Measurements from ENCODE around the gene RALBP1. TPM values are rescaled to one million over a fixed set of nuclear protein-coding genes. Genes with fewer than 3 reads are reported as not detected.
A peak's percentile ranks its signal among the peaks of the same experiment; 100 is the strongest.

RALBP1 gene
- total RNA-seq, 1 donor from 2014 or later, result 53.3 TPM

DNA sequence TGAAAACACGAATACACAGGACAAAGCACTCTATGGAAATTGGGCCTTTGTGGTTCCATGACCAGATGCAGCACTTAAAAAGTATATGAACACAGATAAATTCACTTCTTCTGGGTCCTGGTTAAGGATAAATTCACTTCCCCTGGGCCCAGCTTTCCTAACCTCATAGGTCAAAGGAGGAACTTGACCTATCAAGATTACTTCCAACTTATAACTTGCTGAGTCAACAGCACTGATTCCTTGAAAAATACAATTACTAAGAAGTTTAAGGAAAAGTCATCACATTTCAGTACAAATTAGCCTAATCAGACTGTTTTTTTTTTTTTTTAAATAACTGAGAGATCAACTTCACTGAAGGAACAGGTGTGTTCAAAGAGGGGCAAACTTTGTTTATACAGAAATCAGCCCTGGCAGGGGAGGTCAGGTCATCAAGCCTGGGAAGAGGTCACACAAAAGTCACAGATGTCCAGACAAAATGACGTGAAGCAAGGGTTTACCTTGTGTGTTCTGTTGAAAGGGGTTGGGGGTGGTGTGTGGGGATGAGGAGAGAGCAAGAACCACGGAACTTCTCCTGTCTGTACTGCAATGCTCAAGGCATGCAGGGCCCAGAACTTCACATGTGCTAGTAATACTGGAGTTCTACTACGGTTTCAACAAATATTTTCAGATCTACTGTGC lies 83.2 kb downstream of the RALBP1 start:
- DNase-seq, result no peak
- TF ChIP-seq, protein P1, sequence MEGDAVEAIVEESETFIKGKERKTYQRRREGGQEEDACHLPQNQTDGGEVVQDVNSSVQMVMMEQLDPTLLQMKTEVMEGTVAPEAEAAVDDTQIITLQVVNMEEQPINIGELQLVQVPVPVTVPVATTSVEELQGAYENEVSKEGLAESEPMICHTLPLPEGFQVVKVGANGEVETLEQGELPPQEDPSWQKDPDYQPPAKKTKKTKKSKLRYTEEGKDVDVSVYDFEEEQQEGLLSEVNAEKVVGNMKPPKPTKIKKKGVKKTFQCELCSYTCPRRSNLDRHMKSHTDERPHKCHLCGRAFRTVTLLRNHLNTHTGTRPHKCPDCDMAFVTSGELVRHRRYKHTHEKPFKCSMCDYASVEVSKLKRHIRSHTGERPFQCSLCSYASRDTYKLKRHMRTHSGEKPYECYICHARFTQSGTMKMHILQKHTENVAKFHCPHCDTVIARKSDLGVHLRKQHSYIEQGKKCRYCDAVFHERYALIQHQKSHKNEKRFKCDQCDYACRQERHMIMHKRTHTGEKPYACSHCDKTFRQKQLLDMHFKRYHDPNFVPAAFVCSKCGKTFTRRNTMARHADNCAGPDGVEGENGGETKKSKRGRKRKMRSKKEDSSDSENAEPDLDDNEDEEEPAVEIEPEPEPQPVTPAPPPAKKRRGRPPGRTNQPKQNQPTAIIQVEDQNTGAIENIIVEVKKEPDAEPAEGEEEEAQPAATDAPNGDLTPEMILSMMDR (IDR thresholded peaks at IDR 0.05), result no peak
- Histone ChIP-seq H3K27me3 (no peaks in the 10 kb centered on the region), H3K4me1 (no peaks in the 10 kb centered on the region), H3K9me3 (no peaks in the 10 kb centered on the region), H3K4me3 (no peak overlapping the region), H3K27ac (no peak overlapping the region), H3K36me3 (peaks cover 94% of the 10 kb centered on the region)
- ATAC-seq, result no peak
- intact Hi-C loops (cut with DNase I), result no loop called here

DNA sequence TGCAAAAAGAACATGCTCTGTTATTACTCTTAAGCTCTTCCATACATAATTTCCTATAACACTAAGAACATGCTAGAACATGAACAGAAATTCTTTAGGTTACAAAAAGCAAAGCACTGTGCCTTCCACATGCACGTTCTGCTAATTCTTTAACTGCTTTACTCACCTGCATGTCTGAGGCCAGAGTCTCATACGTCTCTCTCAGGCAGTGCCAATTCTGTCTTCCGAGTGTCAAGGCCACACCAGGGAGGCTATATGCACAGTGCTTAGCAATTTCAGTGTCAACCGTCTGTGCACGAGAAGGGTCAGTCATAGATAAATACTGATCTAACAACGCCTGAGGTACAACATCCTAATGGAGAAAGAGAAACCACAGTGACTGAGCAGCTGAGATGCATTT lies 83.9 kb downstream of the RALBP1 start:
- H3K27ac ChIP-seq, result no peak overlapping the region
- intact Hi-C loops (cut with DNase I), result no loop called here
- TF ChIP-seq, protein P1 (IDR thresholded peaks at IDR 0.05), result no peak

DNA sequence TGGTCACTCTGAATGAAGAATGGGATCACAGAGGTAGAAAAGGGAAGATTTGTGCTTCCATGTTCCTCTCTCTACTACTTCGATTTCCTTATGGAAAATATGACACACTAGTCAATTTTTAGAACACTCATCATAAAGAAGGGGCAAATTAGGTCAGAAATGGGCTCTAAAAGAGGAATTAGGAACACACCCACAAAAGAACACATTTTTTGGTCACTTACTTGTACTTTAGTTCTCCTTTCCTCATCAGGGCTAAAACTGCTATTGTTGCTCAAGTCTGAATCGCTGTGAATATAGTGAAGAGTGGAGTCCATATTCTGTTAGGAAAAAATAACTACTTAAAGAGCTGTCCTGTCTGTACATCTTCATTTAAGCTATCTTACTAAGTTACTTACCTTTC lies 86.4 kb downstream of the RALBP1 start:
- Histone ChIP-seq H3K27me3 (no peaks in the 10 kb centered on the region), H3K9me3 (no peaks in the 10 kb centered on the region), H3K4me3 (no peak overlapping the region), H3K36me3 (peaks cover 67% of the 10 kb centered on the region), H3K27ac (no peak overlapping the region), H3K4me1 (peaks cover 3% of the 10 kb centered on the region)
- peak; percentile 67 for ATAC-seq
- DNase-seq, result no peak
- intact Hi-C loops (cut with DNase I), result no loop called here
- TF ChIP-seq, protein P1 (IDR thresholded peaks at IDR 0.05), result no peak

More for the DNA sequence above, 83.9 kb downstream of the RALBP1 start:
- ATAC-seq (no peak), DNase-seq (no peak)
- no peaks in the 10 kb centered on the region for H3K27me3 ChIP-seq
- H3K4me1 ChIP-seq, result no peaks in the 10 kb centered on the region
- H3K36me3 ChIP-seq, result peaks cover 92% of the 10 kb centered on the region
- H3K4me3 ChIP-seq, result no peak overlapping the region
- H3K9me3 ChIP-seq, result no peaks in the 10 kb centered on the region

DNA sequence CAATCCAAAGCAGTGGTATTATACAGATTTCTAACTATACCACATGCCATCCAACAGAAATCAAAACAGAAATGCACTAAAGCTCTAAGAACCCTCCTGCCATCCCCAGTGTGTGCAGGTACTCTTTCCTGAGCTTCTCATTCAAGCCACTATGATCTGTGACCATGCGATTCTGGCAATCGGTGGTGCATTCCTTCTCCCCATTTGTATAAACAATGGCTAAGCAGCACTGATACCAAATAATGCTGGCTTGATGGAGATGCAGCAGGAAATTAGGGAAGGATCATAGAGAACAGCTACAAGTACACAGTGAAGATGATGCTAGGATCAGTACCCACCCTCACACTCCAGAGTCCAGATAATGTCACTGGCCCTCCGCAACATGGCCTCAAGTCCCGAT lies 87.3 kb downstream of the RALBP1 start:
- Histone ChIP-seq H3K9me3 (no peaks in the 10 kb centered on the region), H3K27ac (no peak overlapping the region), H3K4me1 (peaks cover 3% of the 10 kb centered on the region), H3K27me3 (no peaks in the 10 kb centered on the region), H3K4me3 (no peak overlapping the region), H3K36me3 (peaks cover 59% of the 10 kb centered on the region)
- intact Hi-C loops (cut with DNase I), result no loop called here
- TF ChIP-seq, protein P1 (IDR thresholded peaks at IDR 0.05), result no peak
- DNase-seq (no peak), ATAC-seq (no peak)

DNA sequence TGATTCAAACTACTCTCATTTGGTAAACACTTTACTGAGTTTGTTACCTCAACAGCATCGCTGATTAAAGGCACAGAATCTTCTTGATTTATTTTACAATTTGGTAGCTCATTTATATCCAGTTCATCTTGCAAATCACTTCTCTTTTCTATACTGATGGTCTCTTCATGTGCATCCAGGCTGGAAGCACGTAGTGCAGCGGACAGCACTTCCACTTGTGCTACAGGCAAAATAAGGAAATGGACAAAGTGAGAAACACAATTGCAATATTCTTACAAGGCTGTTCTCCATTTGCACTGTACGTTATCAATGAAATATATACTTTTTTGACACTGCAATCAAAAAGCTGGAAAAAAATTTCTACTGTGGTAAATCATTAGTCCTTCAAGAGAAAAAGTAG lies 88.0 kb downstream of the RALBP1 start:
- Histone ChIP-seq H3K36me3 (peaks cover 60% of the 10 kb centered on the region), H3K4me3 (no peak overlapping the region), H3K9me3 (no peaks in the 10 kb centered on the region), H3K27ac (no peak overlapping the region), H3K4me1 (peaks cover 3% of the 10 kb centered on the region), H3K27me3 (no peaks in the 10 kb centered on the region)
- intact Hi-C loops (cut with DNase I), result no loop called here
- DNase-seq, result no peak
- TF ChIP-seq, protein P1 (IDR thresholded peaks at IDR 0.05), result no peak
- ATAC-seq, result peak; percentile 62

DNA sequence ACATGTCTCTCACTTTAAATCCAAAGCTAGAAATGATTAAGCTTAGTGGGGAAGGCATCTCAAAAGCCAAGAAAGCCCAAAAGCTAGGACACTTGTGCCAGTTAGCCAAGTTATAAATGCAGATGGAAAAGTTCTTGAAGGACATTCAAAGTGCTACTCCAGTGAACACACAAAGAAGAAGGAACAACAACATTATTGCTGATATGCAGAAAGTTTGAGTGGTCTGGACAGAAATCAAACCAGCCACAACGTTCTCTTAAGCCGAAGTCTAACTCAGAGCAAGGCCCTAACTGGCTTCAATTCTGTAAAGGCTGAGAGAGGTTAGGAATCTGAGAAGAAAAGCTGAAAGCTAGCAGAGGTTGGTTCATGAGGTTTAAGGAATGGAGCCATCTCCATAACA lies 90.1 kb downstream of the RALBP1 start:
- Histone ChIP-seq H3K4me1 (peaks cover 3% of the 10 kb centered on the region), H3K27me3 (no peaks in the 10 kb centered on the region), H3K36me3 (peaks cover 60% of the 10 kb centered on the region), H3K9me3 (no peaks in the 10 kb centered on the region), H3K27ac (no peak overlapping the region), H3K4me3 (no peak overlapping the region)
- ATAC-seq (no peak), DNase-seq (no peak)
- intact Hi-C loops (cut with DNase I), result no loop called here
- TF ChIP-seq, protein P1 (IDR thresholded peaks at IDR 0.05), result no peak

Measured in upper lobe of right lung (tissue), 1 donor.